GM19099 (cell line): Measurements from ENCODE around the gene SKI.

Experiments
- POLR2A ChIP-seq: IDR thresholded peaks from 3 replicates; pipeline ENCODE4 v1.6.1; 2011; ENCODE audit warnings: low read depth; ENCODE audit not compliant: insufficient read length; ENCODE audit errors: extremely low read depth

SKI gene

GRCh38 chr1:2355373-2356261, 127.5 kb downstream of the SKI start:
- TF ChIP-seq POLR2A: no peak

- TF ChIP-seq POLR2A: no peak
These were observed 128.3 kb downstream of the SKI start for GRCh38 chr1:2356401-2356800.

- TF ChIP-seq POLR2A: no peak
These were observed 129.1 kb downstream of the SKI start for GRCh38 chr1:2356911-2357845.

- TF ChIP-seq POLR2A: no peak
These were observed 130.0 kb downstream of the SKI start for GRCh38 chr1:2358072-2358471.

- no peak for TF ChIP-seq POLR2A
These were observed 130.8 kb downstream of the SKI start for GRCh38 chr1:2358651-2359640.
